Stomach (tissue), 4 donors: ENCODE measurements around the gene MAP3K13.

Source experiments
- POLR2A ChIP-seq, 4 donors: fragments of 450-650 bp; IDR thresholded peaks; one replicate each; pipeline ENCODE4 v1.6.1; 2016; ENCODE audit warnings: antibody characterized with exemption in 4 of 4, control low read depth in 2 of 4, mild to moderate bottlenecking in 1 of 4, moderate library complexity in 1 of 4
- POLR2AphosphoS5 ChIP-seq, 3 donors: sonication (generic); formaldehyde crosslinking; IDR thresholded peaks; one replicate each; pipeline ENCODE4 v1.6.1; 2016; ENCODE audit warnings: antibody characterized with exemption in 3 of 3
- TF ChIP-seq, protein P1 (sequence below), 7 experiments: fragments of 450-650 bp in 4 of 7; fragments of 200-600 bp in 3 of 7; sonication (generic) in 3 of 7; IDR thresholded peaks; one replicate each; pipeline ENCODE4 v1.5.1; 2016 to 2019; ENCODE audit warnings: antibody characterized with exemption in 7 of 7, control low read depth in 2 of 7, mild to moderate bottlenecking in 1 of 7

DNA sequence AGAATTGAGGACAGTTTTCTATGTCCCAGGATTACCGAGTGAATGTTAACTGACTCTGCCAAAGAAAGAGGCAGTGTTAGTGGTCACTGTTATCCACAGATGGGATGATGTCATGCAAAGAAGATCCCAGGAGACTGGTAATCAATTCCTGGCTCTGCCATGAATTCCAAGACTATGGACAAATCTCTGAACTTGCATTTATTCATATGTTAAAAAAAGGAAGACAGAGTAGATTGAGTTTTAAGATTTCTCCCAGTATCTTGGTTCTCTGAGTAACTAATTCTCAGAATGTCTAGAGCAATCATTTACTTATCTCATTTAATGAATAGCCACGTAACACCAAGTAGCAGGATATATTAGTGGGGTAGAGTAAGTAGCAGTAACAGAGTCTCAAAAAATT lies 11.5 kb upstream of the MAP3K13 start:
- TF ChIP-seq, protein P1, sequence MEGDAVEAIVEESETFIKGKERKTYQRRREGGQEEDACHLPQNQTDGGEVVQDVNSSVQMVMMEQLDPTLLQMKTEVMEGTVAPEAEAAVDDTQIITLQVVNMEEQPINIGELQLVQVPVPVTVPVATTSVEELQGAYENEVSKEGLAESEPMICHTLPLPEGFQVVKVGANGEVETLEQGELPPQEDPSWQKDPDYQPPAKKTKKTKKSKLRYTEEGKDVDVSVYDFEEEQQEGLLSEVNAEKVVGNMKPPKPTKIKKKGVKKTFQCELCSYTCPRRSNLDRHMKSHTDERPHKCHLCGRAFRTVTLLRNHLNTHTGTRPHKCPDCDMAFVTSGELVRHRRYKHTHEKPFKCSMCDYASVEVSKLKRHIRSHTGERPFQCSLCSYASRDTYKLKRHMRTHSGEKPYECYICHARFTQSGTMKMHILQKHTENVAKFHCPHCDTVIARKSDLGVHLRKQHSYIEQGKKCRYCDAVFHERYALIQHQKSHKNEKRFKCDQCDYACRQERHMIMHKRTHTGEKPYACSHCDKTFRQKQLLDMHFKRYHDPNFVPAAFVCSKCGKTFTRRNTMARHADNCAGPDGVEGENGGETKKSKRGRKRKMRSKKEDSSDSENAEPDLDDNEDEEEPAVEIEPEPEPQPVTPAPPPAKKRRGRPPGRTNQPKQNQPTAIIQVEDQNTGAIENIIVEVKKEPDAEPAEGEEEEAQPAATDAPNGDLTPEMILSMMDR (IDR thresholded peaks at IDR 0.05): no peak
- TF ChIP-seq POLR2A (IDR thresholded peaks at IDR 0.05): no peak
- no peak for TF ChIP-seq POLR2AphosphoS5 (IDR thresholded peaks at IDR 0.05)
